ENCODE results near the gene ZNF548.

DNA sequence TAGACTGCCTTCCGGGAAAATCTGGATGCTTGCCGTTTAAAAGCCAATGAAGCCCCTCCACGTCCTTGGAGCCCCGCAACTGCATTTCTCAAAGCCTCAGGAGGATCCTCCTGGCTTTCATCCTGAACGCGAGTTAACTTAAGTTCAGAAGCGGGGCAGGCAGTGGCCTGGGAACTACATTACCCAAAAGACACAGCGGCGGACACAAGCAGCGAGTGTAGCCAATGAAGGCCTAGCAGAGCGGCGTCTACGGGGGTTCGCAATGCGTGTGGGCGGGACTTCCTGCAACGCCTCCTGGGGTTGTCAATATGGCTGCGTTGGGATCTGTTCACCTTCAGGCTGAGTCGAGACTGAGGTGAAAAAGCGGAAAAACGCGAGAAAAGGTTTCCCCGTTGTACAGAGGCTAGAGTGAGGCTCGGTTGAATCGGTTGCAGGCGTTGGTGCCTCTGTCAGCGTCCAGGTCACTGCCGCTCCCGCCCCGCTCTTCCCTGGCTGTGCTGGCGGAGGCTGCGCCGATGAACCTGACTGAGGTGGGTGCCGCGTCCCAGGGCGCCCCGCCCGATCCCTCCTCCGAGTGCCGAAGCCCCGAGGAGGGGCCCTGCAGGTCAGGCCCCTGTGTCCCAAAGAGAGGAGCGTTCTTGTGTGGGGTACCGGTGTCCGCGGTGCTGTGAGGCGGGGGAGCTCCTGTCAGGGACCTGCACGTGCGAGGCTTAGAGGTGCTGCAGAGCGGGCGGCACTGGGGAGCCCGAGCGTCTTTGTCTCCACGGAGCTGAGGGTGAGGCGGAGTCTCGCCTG lies 21.4 kb downstream of the ZNF548 start, which contains the start of gene ZNF17:
- no peak for TF ChIP-seq EP300 (IDR thresholded peaks at IDR 0.05)
- TF ChIP-seq POLR2A (IDR thresholded peaks at IDR 0.05), result no peak
- TF ChIP-seq, protein P1, sequence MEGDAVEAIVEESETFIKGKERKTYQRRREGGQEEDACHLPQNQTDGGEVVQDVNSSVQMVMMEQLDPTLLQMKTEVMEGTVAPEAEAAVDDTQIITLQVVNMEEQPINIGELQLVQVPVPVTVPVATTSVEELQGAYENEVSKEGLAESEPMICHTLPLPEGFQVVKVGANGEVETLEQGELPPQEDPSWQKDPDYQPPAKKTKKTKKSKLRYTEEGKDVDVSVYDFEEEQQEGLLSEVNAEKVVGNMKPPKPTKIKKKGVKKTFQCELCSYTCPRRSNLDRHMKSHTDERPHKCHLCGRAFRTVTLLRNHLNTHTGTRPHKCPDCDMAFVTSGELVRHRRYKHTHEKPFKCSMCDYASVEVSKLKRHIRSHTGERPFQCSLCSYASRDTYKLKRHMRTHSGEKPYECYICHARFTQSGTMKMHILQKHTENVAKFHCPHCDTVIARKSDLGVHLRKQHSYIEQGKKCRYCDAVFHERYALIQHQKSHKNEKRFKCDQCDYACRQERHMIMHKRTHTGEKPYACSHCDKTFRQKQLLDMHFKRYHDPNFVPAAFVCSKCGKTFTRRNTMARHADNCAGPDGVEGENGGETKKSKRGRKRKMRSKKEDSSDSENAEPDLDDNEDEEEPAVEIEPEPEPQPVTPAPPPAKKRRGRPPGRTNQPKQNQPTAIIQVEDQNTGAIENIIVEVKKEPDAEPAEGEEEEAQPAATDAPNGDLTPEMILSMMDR (IDR thresholded peaks at IDR 0.05), result no peak
- TF ChIP-seq POLR2AphosphoS5 (IDR thresholded peaks at IDR 0.05), result no peak

Measured in suprapubic skin (tissue), 4 donors.